HFFc6 (cell line): Measurements from ENCODE around the gene COL4A6. TPM values are rescaled to one million over a fixed set of nuclear protein-coding genes. Genes with fewer than 3 reads are reported as not detected.

Source experiments
- DNase-seq: peaks from one replicate; pipeline ENCODE4 v3.0.0-alpha.2; 2018
- H3K27ac Mint-ChIP-seq: 2 replicates; pipeline ENCODE4 v1.8.0; 2020; ENCODE audit warnings: mild to moderate bottlenecking, mixed read lengths
- H3K27me3 Mint-ChIP-seq: 2 replicates; pipeline ENCODE4 v1.8.0; 2021; ENCODE audit warnings: mild to moderate bottlenecking, moderate library complexity, mixed read lengths; ENCODE audit not compliant: insufficient read depth
- H3K36me3 Mint-ChIP-seq: 2 replicates; pipeline ENCODE4 v1.8.0; 2021; ENCODE audit warnings: low read depth, mixed read lengths
- H3K4me1 Mint-ChIP-seq: 2 replicates; pipeline ENCODE4 v1.8.0; 2020; ENCODE audit warnings: low read depth, mixed read lengths
- H3K4me3 Mint-ChIP-seq: 2 replicates; pipeline ENCODE4 v1.8.0; 2020; ENCODE audit warnings: mild to moderate bottlenecking, moderate library complexity, mixed read lengths
- H3K9me3 Mint-ChIP-seq: 2 replicates; pipeline ENCODE4 v1.8.0; 2020; ENCODE audit warnings: mild to moderate bottlenecking, mixed read lengths
- total RNA-seq, 6 experiments: library from RNA; stranded (reverse); fragmentation: NEBNext Ultra II Directional; extraction: Animal tissue kit (Norgen Biotek cat#: 25700); gene quantifications; 2 replicates in 1 of 6; 3 replicates in 5 of 6; pipeline ENCODE4 v1.2.3, GENCODE V29; 2021
- TF ChIP-seq, protein P1 (sequence below): fragments of 200-600 bp; sonication (generic); IDR thresholded peaks from 2 replicates; pipeline ENCODE4 v1.5.0; 2021; ENCODE audit warnings: antibody characterized with exemption, mild to moderate bottlenecking

Gene COL4A6
- total RNA-seq, 6 experiments from 2014 or later: 0.03 to 0.16 (median 0.11) TPM

DNA sequence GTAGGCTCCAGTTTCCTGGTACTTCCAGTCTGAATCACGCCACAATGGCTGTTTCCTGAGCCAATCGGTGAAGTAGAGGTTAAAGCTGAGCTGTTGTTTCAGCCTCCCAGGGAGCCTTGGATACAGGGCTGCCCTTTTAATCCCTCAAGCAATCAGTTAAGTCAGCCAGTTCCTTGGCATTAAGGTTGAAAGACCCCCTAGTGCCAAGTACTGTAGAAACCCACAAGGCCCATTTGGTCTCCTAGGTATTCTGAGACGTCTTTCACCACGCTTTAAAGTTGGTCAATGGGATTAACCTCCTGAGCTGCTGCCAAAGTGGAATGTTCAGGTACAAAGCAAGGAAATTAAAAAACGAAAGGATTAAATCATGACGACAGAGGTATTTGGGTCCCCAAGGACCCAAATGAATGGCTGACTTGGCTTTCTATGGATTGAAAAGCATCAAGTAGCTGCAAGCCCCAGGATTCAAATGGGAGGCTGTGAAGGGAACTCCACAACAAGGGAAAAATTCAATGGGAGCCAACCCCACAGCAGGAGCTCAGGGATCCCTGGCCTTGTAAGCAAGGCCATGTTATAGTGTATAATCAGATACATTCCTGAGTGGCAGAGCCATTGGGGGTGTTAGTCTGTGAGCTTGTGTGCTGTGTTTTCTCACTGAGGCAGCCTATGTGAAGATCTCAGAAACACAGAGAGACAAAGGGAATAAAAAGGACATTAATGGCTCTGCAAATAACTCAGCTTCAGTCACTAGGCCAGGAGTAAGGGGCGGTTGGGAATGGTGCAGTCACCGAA lies 260.7 kb downstream of the COL4A6 start:
- Mint-ChIP-seq H3K4me3 (no peak overlapping the region), H3K4me1 (no peaks in the 10 kb centered on the region), H3K27me3 (peaks cover 5% of the 10 kb centered on the region; the same call in 1 of the 2 replicates), H3K36me3 (no peaks in the 10 kb centered on the region), H3K9me3 (no peaks in the 10 kb centered on the region), H3K27ac (no peak overlapping the region)
- TF ChIP-seq, protein P1, sequence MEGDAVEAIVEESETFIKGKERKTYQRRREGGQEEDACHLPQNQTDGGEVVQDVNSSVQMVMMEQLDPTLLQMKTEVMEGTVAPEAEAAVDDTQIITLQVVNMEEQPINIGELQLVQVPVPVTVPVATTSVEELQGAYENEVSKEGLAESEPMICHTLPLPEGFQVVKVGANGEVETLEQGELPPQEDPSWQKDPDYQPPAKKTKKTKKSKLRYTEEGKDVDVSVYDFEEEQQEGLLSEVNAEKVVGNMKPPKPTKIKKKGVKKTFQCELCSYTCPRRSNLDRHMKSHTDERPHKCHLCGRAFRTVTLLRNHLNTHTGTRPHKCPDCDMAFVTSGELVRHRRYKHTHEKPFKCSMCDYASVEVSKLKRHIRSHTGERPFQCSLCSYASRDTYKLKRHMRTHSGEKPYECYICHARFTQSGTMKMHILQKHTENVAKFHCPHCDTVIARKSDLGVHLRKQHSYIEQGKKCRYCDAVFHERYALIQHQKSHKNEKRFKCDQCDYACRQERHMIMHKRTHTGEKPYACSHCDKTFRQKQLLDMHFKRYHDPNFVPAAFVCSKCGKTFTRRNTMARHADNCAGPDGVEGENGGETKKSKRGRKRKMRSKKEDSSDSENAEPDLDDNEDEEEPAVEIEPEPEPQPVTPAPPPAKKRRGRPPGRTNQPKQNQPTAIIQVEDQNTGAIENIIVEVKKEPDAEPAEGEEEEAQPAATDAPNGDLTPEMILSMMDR: no peak
- no peak for DNase-seq

DNA sequence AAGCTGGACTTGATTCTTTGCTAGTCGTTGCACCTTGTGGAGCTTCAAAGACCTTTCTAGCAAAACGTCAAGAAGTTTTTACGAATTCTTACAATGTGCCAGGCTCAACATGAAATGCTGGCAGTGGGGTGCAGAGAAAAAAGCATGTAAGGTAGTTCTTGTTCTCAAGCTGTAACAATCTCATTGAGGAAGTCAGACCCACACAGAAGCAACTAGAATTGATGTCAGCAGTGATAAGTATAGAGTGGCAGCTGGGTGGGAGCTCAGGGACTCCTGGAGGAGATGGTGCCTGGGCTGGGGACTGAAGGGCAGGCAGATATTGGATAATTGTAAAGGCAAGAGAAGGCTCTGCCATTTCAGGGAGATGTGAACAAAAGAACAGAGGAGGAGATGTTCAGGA lies 264.3 kb downstream of the COL4A6 start:
- Mint-ChIP-seq H3K27me3 (peaks cover 6% of the 10 kb centered on the region), H3K36me3 (no peaks in the 10 kb centered on the region), H3K4me3 (no peak overlapping the region), H3K9me3 (no peaks in the 10 kb centered on the region), H3K4me1 (no peaks in the 10 kb centered on the region), H3K27ac (no peak overlapping the region)
- TF ChIP-seq, protein P1: no peak
- DNase-seq: no peak

- no peaks in the 10 kb centered on the region for H3K9me3 Mint-ChIP-seq
- peaks cover 6% of the 10 kb centered on the region for H3K27me3 Mint-ChIP-seq
- DNase-seq: no peak
- H3K36me3 Mint-ChIP-seq: no peaks in the 10 kb centered on the region
- H3K4me3 Mint-ChIP-seq: no peak overlapping the region
- TF ChIP-seq, protein P1: no peak
- H3K4me1 Mint-ChIP-seq: peaks cover 6% of the 10 kb centered on the region
- no peak overlapping the region for H3K27ac Mint-ChIP-seq
These were observed 266.6 kb downstream of the COL4A6 start for GRCh38 chrX:108171671-108172070.

GRCh38 chrX:108169768-108170167 lies 268.5 kb downstream of the COL4A6 start:
- no peak overlapping the region for H3K4me3 Mint-ChIP-seq
- TF ChIP-seq, protein P1: no peak
- no peaks in the 10 kb centered on the region for H3K36me3 Mint-ChIP-seq
- peaks cover 6% of the 10 kb centered on the region for H3K4me1 Mint-ChIP-seq
- no peak for DNase-seq
- no peak overlapping the region for H3K27ac Mint-ChIP-seq
- peaks cover 4% of the 10 kb centered on the region for H3K27me3 Mint-ChIP-seq
- no peaks in the 10 kb centered on the region for H3K9me3 Mint-ChIP-seq

DNA sequence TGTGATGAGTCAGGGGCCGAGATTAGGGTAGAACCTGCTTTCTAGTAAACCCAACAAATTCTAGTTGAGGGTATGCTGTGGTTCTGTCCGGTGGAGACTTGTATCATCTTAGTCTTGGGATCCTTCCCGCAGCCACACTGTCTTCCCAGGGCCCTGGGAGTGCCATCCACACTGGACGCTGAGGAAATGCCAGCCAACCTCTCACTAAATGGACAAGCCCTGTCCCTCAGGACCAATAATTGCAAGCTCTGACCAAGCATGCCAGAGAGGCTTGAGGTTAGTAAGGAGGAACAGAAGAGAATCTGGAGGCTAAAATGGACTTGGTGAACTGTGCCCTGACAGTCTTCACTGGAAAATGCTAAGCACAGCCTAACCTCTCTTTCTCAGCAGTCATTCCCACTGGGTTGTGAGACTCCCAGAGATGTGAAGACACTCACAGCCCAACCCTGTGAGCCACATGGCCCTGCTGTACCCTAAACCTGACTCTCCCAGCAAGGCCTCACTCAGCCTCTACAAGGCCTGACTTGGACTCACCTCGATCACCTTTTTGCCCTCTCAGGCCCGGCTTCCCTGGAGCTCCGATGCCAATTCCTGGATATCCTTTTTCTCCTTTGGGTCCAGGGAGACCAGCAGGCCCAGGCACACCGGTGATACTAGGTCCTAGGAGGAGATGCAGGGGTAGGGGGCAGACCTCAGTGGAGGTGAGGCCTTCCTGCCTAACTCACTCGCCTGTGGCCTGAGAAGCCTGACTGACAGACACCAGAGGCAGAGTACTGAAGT lies 269.1 kb downstream of the COL4A6 start:
- Mint-ChIP-seq H3K27me3 (peaks cover 4% of the 10 kb centered on the region), H3K4me3 (no peak overlapping the region), H3K27ac (no peak overlapping the region), H3K36me3 (no peaks in the 10 kb centered on the region), H3K9me3 (no peaks in the 10 kb centered on the region), H3K4me1 (peaks cover 6% of the 10 kb centered on the region)
- TF ChIP-seq, protein P1: no peak
- DNase-seq: no peak
